ENCODE measurements around the gene LTA4H. TPM values are rescaled to one million over a fixed set of nuclear protein-coding genes. Genes with fewer than 3 reads are reported as not detected.

Gene LTA4H
- total and polyA plus RNA-seq, 10 donors = 58.0 to 183 (median 93.5) TPM

DNA sequence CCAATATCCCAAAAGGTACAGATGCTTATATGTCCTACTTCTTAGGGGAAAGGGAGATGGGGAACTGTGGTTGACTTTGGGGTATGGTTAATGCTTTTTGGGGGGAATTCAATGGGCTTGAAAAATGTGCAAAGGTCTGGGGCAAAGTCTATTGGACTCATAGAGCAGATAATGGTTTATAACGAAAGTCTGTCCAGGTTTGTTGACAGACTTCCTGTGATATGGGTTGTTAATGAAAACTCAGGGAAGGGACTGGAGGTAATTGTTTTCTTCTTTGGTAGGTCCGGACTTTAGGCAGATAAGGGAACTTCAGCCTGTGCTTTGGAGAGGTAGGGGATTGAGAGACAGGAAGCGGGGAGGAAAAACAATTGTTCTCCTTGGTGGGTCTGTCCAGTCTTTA lies 46.2 kb upstream of the LTA4H start:
- intact Hi-C loops (cut with DNase I; ENCODE audit: low total_unique reads) = no loop called here
- H3K4me3 ChIP-seq = no peak overlapping the region
- H3K27ac ChIP-seq = no peak overlapping the region
- H3K9me3 ChIP-seq = peaks cover 0 to 8% (median 0%) of the 10 kb centered on the region in 8 donors
- no peaks in the 10 kb centered on the region for H3K36me3 ChIP-seq
- no peaks in the 10 kb centered on the region for H3K27me3 ChIP-seq (replicated peaks in 1 of 7)
- H3K4me1 ChIP-seq = peaks cover 0 to 12% (median 0%) of the 10 kb centered on the region in 6 donors
- no peak for DNase-seq
- WGBS, 5 donors = 79 to 86% (median 83%) methylated on average over 3 of the region's 3 CpGs
- TF ChIP-seq POLR2AphosphoS5 (IDR thresholded peaks at IDR 0.05) (no peak), POLR2A (IDR thresholded peaks at IDR 0.05) (no peak)
- TF ChIP-seq, protein P1, sequence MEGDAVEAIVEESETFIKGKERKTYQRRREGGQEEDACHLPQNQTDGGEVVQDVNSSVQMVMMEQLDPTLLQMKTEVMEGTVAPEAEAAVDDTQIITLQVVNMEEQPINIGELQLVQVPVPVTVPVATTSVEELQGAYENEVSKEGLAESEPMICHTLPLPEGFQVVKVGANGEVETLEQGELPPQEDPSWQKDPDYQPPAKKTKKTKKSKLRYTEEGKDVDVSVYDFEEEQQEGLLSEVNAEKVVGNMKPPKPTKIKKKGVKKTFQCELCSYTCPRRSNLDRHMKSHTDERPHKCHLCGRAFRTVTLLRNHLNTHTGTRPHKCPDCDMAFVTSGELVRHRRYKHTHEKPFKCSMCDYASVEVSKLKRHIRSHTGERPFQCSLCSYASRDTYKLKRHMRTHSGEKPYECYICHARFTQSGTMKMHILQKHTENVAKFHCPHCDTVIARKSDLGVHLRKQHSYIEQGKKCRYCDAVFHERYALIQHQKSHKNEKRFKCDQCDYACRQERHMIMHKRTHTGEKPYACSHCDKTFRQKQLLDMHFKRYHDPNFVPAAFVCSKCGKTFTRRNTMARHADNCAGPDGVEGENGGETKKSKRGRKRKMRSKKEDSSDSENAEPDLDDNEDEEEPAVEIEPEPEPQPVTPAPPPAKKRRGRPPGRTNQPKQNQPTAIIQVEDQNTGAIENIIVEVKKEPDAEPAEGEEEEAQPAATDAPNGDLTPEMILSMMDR (IDR thresholded peaks at IDR 0.05 in 8 of 11, conservative IDR thresholded peaks at IDR 0.05 in 3 of 11) = no peak

DNA sequence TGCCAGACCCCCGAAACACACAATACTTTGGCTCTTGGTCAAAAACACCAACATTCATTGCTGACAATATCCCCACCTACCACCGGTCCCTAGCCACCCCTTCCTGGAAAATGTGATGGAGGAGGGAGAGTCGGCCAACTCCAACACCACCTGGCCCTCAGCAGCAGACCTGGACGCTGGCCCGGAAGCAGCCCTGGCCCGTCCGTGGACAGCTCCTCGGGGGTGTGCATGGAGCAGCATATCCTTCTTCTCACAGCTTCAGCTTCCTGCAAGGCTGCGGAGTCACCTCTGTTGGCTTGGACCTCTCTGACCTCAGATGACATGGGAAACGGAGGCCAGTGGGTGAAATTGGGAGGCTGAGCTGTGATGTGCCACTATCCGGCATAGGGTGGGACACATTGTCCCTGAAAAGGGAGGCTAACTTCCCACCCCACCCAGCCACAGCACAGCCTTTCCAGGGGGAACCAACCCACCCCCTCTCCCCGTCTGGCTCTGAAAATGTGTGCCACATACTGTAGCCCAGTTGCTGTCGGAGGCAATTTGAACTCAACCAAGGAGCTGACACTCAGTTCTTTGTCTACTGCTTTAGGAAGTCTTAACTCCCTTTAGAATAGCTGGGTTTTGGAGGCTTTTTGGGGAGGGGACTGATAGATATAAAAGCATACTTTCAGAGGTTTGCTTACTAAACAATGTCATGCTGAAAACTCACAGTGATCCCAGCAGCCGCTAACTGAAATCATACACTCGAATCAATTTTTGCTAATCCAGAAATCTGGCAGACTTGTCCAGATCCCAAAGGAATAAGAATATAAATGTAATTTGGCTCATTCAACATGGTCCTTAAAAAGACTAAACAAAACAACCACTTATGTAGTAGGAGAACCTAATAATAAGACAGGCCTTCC lies 43.1 kb upstream of the LTA4H start:
- TF ChIP-seq POLR2AphosphoS5 (IDR thresholded peaks at IDR 0.05) = peak; percentile 65 to 73 (median 68)
- TF ChIP-seq, protein P1 (IDR thresholded peaks at IDR 0.05 in 8 of 11, conservative IDR thresholded peaks at IDR 0.05 in 3 of 11) = no peak
- TF ChIP-seq POLR2A (IDR thresholded peaks at IDR 0.05) = no peak
- H3K27me3 ChIP-seq (replicated peaks in 1 of 7) = no peaks in the 10 kb centered on the region
- H3K9me3 ChIP-seq = no peaks in the 10 kb centered on the region
- H3K4me1 ChIP-seq = peaks cover 0 to 21% (median 2%) of the 10 kb centered on the region in 6 donors
- H3K4me3 ChIP-seq = no peak overlapping the region
- 40 to 70% (median 46%) methylated on average over 14 to 15 of the region's 15 CpGs for WGBS, 5 donors
- DNase-seq = peak; percentile 74
- H3K36me3 ChIP-seq = no peaks in the 10 kb centered on the region
- peak overlapping the region in 5 of 8 donors; percentile 12 to 49 (median 37) for H3K27ac ChIP-seq
- intact Hi-C loops (cut with DNase I; ENCODE audit: low total_unique reads) = no loop called here

DNA sequence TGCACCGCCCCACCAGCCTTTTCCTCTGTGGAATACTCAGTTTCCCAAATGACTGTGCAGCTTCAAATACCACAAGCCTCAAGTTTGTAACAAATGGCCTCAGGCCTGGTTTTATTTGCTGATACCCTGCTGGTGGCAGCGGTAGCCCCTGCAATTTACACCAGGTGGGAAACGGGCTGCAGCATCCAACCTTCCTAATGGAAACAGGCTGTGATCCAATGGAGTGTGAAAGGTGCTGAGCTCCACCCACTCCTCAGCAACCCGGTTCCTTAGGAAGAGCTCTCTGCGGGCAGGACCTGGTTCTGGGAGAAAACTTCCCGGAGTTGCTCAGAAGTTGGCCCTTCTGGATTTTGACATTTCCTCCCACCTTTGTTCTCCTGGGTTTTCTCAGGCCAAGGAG lies 41.7 kb upstream of the LTA4H start:
- Histone ChIP-seq H3K4me1 (peaks cover 0 to 28% (median 7%) of the 10 kb centered on the region in 6 donors), H3K27me3 (replicated peaks in 1 of 7) (no peaks in the 10 kb centered on the region), H3K27ac (no peak overlapping the region), H3K9me3 (no peaks in the 10 kb centered on the region), H3K36me3 (no peaks in the 10 kb centered on the region), H3K4me3 (no peak overlapping the region)
- WGBS, 5 donors = 82 to 88% (median 85%) methylated on average over 6 of the region's 6 CpGs
- intact Hi-C loops (cut with DNase I; ENCODE audit: low total_unique reads) = no loop called here
- TF ChIP-seq POLR2A (IDR thresholded peaks at IDR 0.05) (no peak), POLR2AphosphoS5 (IDR thresholded peaks at IDR 0.05) (no peak)
- TF ChIP-seq, protein P1 (IDR thresholded peaks at IDR 0.05 in 8 of 11, conservative IDR thresholded peaks at IDR 0.05 in 3 of 11) = no peak
- no peak for DNase-seq

DNA sequence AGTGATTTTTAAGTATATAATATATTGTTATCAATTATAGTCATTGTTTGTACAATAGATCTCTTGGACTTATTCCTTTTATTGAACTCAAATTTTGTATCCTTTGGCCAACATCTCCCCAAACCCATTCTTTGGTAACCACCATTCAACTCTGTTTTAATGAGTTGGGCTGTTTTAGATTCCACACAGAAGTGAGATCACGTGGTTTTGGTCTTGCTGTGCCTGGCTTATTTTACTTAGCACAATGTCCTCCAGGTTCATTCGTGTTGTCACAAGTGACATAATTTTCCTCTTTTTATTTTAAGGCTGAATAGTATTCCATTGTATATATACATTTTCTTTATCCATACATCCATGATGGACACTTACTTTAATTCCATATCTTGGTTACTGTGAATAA lies 40.2 kb upstream of the LTA4H start:
- TF ChIP-seq POLR2AphosphoS5 (IDR thresholded peaks at IDR 0.05) (no peak), POLR2A (IDR thresholded peaks at IDR 0.05) (no peak)
- TF ChIP-seq, protein P1 (IDR thresholded peaks at IDR 0.05 in 8 of 11, conservative IDR thresholded peaks at IDR 0.05 in 3 of 11) = no peak
- Histone ChIP-seq H3K27me3 (replicated peaks in 1 of 7) (no peaks in the 10 kb centered on the region), H3K9me3 (no peaks in the 10 kb centered on the region), H3K4me1 (peaks cover 0 to 34% (median 10%) of the 10 kb centered on the region in 6 donors), H3K27ac (no peak overlapping the region), H3K36me3 (no peaks in the 10 kb centered on the region), H3K4me3 (no peak overlapping the region)
- intact Hi-C loops (cut with DNase I; ENCODE audit: low total_unique reads) = no loop called here
- no peak for DNase-seq
- WGBS, 5 donors = 70 to 85% (median 78%) methylated on average over 2 of the region's 2 CpGs

All from spleen (tissue), 11 donors.